GM10248 (cell line): ENCODE measurements around the gene CLNS1A.
"Not testable (repeated sequence)": the region's sequence is repeated elsewhere in the genome, so short reads cannot be mapped to it uniquely, and the experiment has no call there.

Experiments
- CTCF ChIA-PET: fragments of 300-600 bp; sonication (Branson Sonifier 250); formaldehyde crosslinking; extraction: SDS; loops from one replicate; lab custom pipeline; 2021; ENCODE audit warnings: antibody characterized with exemption; lab: Yijun Ruan, JAX
- POLR2A ChIA-PET: fragments of 350-650 bp; sonication (Branson Sonifier 250); formaldehyde crosslinking; extraction: SDS; loops from one replicate; lab custom pipeline; 2020; ENCODE audit warnings: antibody characterized with exemption; lab: Yijun Ruan, JAX
- DNase-seq: peaks from one replicate; pipeline ENCODE4 v3.0.0; 2012; ENCODE audit errors: extremely low spot score
- CTCF ChIP-seq: IDR thresholded peaks from 2 replicates; pipeline ENCODE4 v1.5.1; 2012; ENCODE audit warnings: mild to moderate bottlenecking, low read depth; ENCODE audit errors: extremely low read depth, missing control alignments, control extremely low read depth

Gene CLNS1A

GRCh38 chr11:77650123-77650522 lies 12.5 kb upstream of the CLNS1A start:
- POLR2A ChIA-PET = no interaction called here
- no peak for DNase-seq
- CTCF ChIA-PET = interaction anchor here (1.3 kb wide), 1 partner anchor 13 kb away, joined by 3 read pairs; no protein-coding TSS in a partner anchor
- TF ChIP-seq CTCF = no peak

GRCh38 chr11:77647654-77648305 lies 10.2 kb upstream of the CLNS1A start:
- ChIA-PET CTCF (no interaction called here), POLR2A (no interaction called here)
- TF ChIP-seq CTCF = no peak
- DNase-seq = no peak

- POLR2A ChIA-PET = no interaction called here
- CTCF ChIA-PET = no interaction called here
- DNase-seq = no peak
- no peak for TF ChIP-seq CTCF
These were observed 7.3 kb upstream of the CLNS1A start for GRCh38 chr11:77644887-77645286.

GRCh38 chr11:77642228-77642627 lies 4.6 kb upstream of the CLNS1A start:
- ChIA-PET CTCF (no interaction called here), POLR2A (no interaction called here)
- TF ChIP-seq CTCF = no peak

GRCh38 chr11:77636731-77637344 lies 756 bp downstream of the CLNS1A start:
- POLR2A ChIA-PET = no interaction called here
- CTCF ChIA-PET = no interaction called here
- no peak for TF ChIP-seq CTCF
- peak; percentile 11 for DNase-seq

More at GRCh38 chr11:77642228-77642627, 4.6 kb upstream of the CLNS1A start:
- DNase-seq = no peak

- DNase-seq = not testable (repeated sequence)
- POLR2A ChIA-PET = interaction anchor here (0.7 kb wide), 1 partner anchor 130 kb away, joined by 5 read pairs; no protein-coding TSS in a partner anchor
- CTCF ChIA-PET = interaction anchor here (1.4 kb wide), 1 partner anchor 15 kb away, joined by 3 read pairs; no protein-coding TSS in a partner anchor
These were observed 3.7 kb downstream of the CLNS1A start for GRCh38 chr11:77633926-77634325.

- TF ChIP-seq CTCF = no peak
- ChIA-PET POLR2A (no interaction called here), CTCF (interaction anchor here (4.4 kb wide), 1 partner anchor 11 kb away, joined by 20 read pairs; no protein-coding TSS in a partner anchor)
- DNase-seq = no peak
These were observed 7.4 kb downstream of the CLNS1A start for GRCh38 chr11:77630157-77630710.
